Measurements from ENCODE around the gene SLC4A4.

The SLC4A4 gene

GRCh38 chr4:71338846-71339593, at the start of gene SLC4A4:
Gene SLC4A4 (plus strand): TSS chr4:71339020.
- no peak for TF ChIP-seq CTCF (IDR thresholded peaks at IDR 0.05)

DNA sequence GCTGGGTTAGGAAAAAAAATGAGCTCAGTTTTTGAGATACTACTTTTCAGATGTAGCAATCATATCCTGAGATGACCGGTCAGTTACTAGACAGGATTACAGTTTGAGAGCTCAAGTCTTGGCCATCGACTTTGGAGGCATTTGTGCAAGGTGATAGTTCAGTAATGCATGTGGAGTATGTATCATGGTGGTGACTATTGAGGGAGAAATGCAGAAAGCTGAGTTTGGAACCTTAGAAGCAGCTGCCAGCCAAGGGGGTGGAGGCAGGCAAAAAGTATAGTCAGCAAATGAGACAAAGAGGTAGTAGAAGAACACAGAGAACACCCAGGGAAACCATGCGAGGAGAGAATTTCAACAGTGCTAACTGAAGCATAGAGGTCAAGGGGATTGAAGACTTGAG, 48.7 kb upstream of the SLC4A4 start:
- TF ChIP-seq CTCF (IDR thresholded peaks at IDR 0.05), result no peak

GRCh38 chr4:71290476-71290875, 48.3 kb upstream of the SLC4A4 start:
- no peak for TF ChIP-seq CTCF (IDR thresholded peaks at IDR 0.05)

GRCh38 chr4:71292228-71292627, 46.6 kb upstream of the SLC4A4 start:
- TF ChIP-seq CTCF (IDR thresholded peaks at IDR 0.05), result no peak

DNA sequence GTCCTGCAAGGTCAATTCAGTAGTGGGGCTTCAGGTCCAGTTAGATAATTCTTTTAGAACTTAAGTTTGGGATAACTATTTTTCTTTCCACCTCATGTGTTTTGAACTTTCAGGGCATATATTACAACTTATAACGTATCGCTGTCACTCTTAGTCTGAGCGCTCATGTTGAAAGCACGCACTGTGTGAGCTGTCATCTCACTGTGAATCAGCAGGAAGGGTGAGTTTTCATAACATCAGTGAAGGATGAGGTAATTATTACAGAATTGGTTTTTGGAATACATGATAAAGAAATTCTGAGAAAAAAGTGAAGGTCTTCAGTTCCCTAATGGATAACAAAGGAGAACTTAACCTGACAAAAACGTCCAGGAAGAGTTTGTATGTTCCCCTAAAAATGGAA, 45.1 kb upstream of the SLC4A4 start:
- TF ChIP-seq CTCF (IDR thresholded peaks at IDR 0.05), result no peak

GRCh38 chr4:71294301-71294700, 44.5 kb upstream of the SLC4A4 start:
- TF ChIP-seq CTCF (IDR thresholded peaks at IDR 0.05), result no peak

GRCh38 chr4:71296945-71297344, 41.9 kb upstream of the SLC4A4 start:
- no peak for TF ChIP-seq CTCF (IDR thresholded peaks at IDR 0.05)

- TF ChIP-seq CTCF (IDR thresholded peaks at IDR 0.05), result no peak
Measured at GRCh38 chr4:71300362-71300761, 38.5 kb upstream of the SLC4A4 start.

Data from LNCAP (cell line).